Measurements from ENCODE around the gene MGLL. TPM values are rescaled to one million over a fixed set of nuclear protein-coding genes. Genes with fewer than 3 reads are reported as not detected.

MGLL gene
- total and polyA plus RNA-seq, 2 donors (not counting 1 experiment from before 2014, with no cell fraction given), result 1.7 to 6.9 TPM

- ATAC-seq (ENCODE audit: low read depth), result no peak
- 92% methylated on average over 21 of the region's 21 CpGs for WGBS (ENCODE audit: insufficient coverage)
- no peak overlapping the region for H3K4me3 Mint-ChIP-seq
- Histone ChIP-seq H3K9ac (ENCODE audit: low read length) (no peak overlapping the region), H3K27me3 (replicated peaks in 1 of 4; ENCODE audit: control extremely low read depth in 1 of 4, control insufficient read depth in 3 of 4, insufficient read depth in 4 of 4, low read length in 3 of 4) (peaks cover 0 to 6% (median 1%) of the 10 kb centered on the region in 4 experiments), H3K4me2 (replicated peaks; ENCODE audit: low read depth, low read length, poor library complexity, severe bottlenecking) (no peak overlapping the region), H3K4me1 (ENCODE audit: control insufficient read depth in 2 of 2, insufficient read depth in 2 of 2, low read length in 2 of 2) (peaks cover 11 to 28% of the 10 kb centered on the region in 2 donors), H3K4me3 (ENCODE audit: control extremely low read depth in 1 of 5, extremely low read depth in 1 of 5, insufficient read depth in 1 of 5, low read depth in 2 of 5, low read length in 4 of 5) (no peak overlapping the region), H4K20me1 (ENCODE audit: control insufficient read depth, insufficient read depth, low read length, poor library complexity, severe bottlenecking) (no peaks in the 10 kb centered on the region), H3K79me2 (ENCODE audit: control insufficient read depth, insufficient read depth, low read length) (no peaks in the 10 kb centered on the region), H3K36me3 (replicated peaks in 1 of 2; ENCODE audit: control extremely low read depth in 1 of 2, control insufficient read depth in 1 of 2, extremely low read depth in 1 of 2, insufficient read depth in 2 of 2, low read length in 1 of 2) (no peaks in the 10 kb centered on the region), H3K9me3 (ENCODE audit: control extremely low read depth in 1 of 3, control insufficient read depth in 2 of 3, insufficient read depth in 1 of 3, low read length in 2 of 3) (peaks cover 0 to 7% (median 0%) of the 10 kb centered on the region in 3 donors), H2AFZ (ENCODE audit: insufficient read depth, low read depth, low read length, poor library complexity, severe bottlenecking) (no peak overlapping the region), H3K27ac (ENCODE audit: low read length in 2 of 2) (no peak overlapping the region)
- intact Hi-C loops (cut with micrococcal nuclease), result loop anchor here (10.0 kb wide), 2 partner anchors 62 to 1218 kb away; partner anchors contain the start of gene ZXDC
- DNase-seq, result no peak
- peaks cover 32% of the 10 kb centered on the region for H3K4me1 Mint-ChIP-seq
- ChIA-PET POLR2A (no interaction called here), CTCF (interaction anchor here (0.7 kb wide), 1 partner anchor 63 kb away, joined by 3 read pairs; no protein-coding TSS in a partner anchor)
- no peak overlapping the region for H3K27ac Mint-ChIP-seq
- no peaks in the 10 kb centered on the region for H3K27me3 Mint-ChIP-seq
- no peak for TF ChIP-seq CTCF (IDR thresholded peaks at IDR 0.05)
- no peak for TF ChIP-seq EZH2 (IDR thresholded peaks at IDR 0.05; ENCODE audit: borderline replicate concordance, insufficient read depth, low read depth, low read length, poor library complexity, severe bottlenecking)
- H3K9me3 Mint-ChIP-seq (ENCODE audit: insufficient read depth), result no peaks in the 10 kb centered on the region
Measured at GRCh38 chr3:127692501-127693335, 129.6 kb downstream of the MGLL start.

- intact Hi-C loops (cut with micrococcal nuclease), result loop anchor here (10.0 kb wide), 2 partner anchors 63 to 1217 kb away; partner anchors contain the start of gene ZXDC
- H3K27me3 Mint-ChIP-seq, result no peaks in the 10 kb centered on the region
Measured at GRCh38 chr3:127691974-127692373, 130.3 kb downstream of the MGLL start.

More at GRCh38 chr3:127691974-127692373, 130.3 kb downstream of the MGLL start:
- Mint-ChIP-seq H3K27ac (no peak overlapping the region), H3K9me3 (ENCODE audit: insufficient read depth) (no peaks in the 10 kb centered on the region), H3K4me1 (peaks cover 26% of the 10 kb centered on the region), H3K4me3 (no peak overlapping the region)
- Histone ChIP-seq H3K36me3 (replicated peaks in 1 of 2; ENCODE audit: control extremely low read depth in 1 of 2, control insufficient read depth in 1 of 2, extremely low read depth in 1 of 2, insufficient read depth in 2 of 2, low read length in 1 of 2) (no peaks in the 10 kb centered on the region), H3K27ac (ENCODE audit: low read length in 2 of 2) (no peak overlapping the region), H3K9me3 (ENCODE audit: control extremely low read depth in 1 of 3, control insufficient read depth in 2 of 3, insufficient read depth in 1 of 3, low read length in 2 of 3) (peaks cover 0 to 3% (median 0%) of the 10 kb centered on the region in 3 donors), H3K79me2 (ENCODE audit: control insufficient read depth, insufficient read depth, low read length) (no peaks in the 10 kb centered on the region), H3K4me1 (ENCODE audit: control insufficient read depth in 2 of 2, insufficient read depth in 2 of 2, low read length in 2 of 2) (peaks cover 6 to 20% of the 10 kb centered on the region in 2 donors), H3K27me3 (replicated peaks in 1 of 4; ENCODE audit: control extremely low read depth in 1 of 4, control insufficient read depth in 3 of 4, insufficient read depth in 4 of 4, low read length in 3 of 4) (peaks cover 0 to 6% (median 1%) of the 10 kb centered on the region in 4 experiments), H2AFZ (ENCODE audit: insufficient read depth, low read depth, low read length, poor library complexity, severe bottlenecking) (no peak overlapping the region), H3K9ac (ENCODE audit: low read length) (no peak overlapping the region), H3K4me3 (ENCODE audit: control extremely low read depth in 1 of 5, extremely low read depth in 1 of 5, insufficient read depth in 1 of 5, low read depth in 2 of 5, low read length in 4 of 5) (no peak overlapping the region), H4K20me1 (ENCODE audit: control insufficient read depth, insufficient read depth, low read length, poor library complexity, severe bottlenecking) (no peaks in the 10 kb centered on the region), H3K4me2 (replicated peaks; ENCODE audit: low read depth, low read length, poor library complexity, severe bottlenecking) (no peak overlapping the region)
- ChIA-PET POLR2A (no interaction called here), CTCF (interaction anchor here (0.7 to 0.9 kb wide), 2 partner anchors 63 to 142 kb away, joined by 3 read pairs; no protein-coding TSS in a partner anchor)
- DNase-seq, result no peak
- TF ChIP-seq CTCF (IDR thresholded peaks at IDR 0.05) (no peak), EZH2 (IDR thresholded peaks at IDR 0.05; ENCODE audit: borderline replicate concordance, insufficient read depth, low read depth, low read length, poor library complexity, severe bottlenecking) (no peak)
- ATAC-seq (ENCODE audit: low read depth), result no peak
- 94% methylated on average over 6 of the region's 6 CpGs for WGBS (ENCODE audit: insufficient coverage)
